DND-41 (cell line): ENCODE data around the gene AGRN.

Experiments used
- CTCF ChIP-seq: IDR thresholded peaks from 2 replicates; pipeline ENCODE4 v1.5.1; 2012; ENCODE audit warnings: borderline replicate concordance, low read length, moderate library complexity, mild to moderate bottlenecking; ENCODE audit not compliant: poor library complexity, severe bottlenecking; ENCODE audit errors: extremely low read depth
- EZH2 ChIP-seq: IDR thresholded peaks from 3 replicates; pipeline ENCODE4 v1.6.1; 2012; ENCODE audit warnings: borderline replicate concordance, low read depth, mild to moderate bottlenecking, moderate library complexity, low read length, inconsistent platforms; ENCODE audit not compliant: severe bottlenecking

- no peak for TF ChIP-seq CTCF
- TF ChIP-seq EZH2: no peak
These were observed 35.1 kb downstream of the AGRN start for GRCh38 chr1:1054971-1055370.
